Sigmoid colon (tissue), 4 donors: ENCODE measurements around the gene WIPF2.

ENCODE experiments used
- CTCF ChIP-seq, 4 experiments: fragments of 450-650 bp in 3 of 4; fragments of 200-600 bp in 1 of 4; IDR thresholded peaks; one replicate each; pipeline ENCODE4 v1.5.1; 2016 to 2019; ENCODE audit warnings: antibody characterized with exemption in 4 of 4, mild to moderate bottlenecking in 3 of 4, moderate library complexity in 2 of 4
- EP300 ChIP-seq, 4 donors: sonication (generic); formaldehyde crosslinking; IDR thresholded peaks; one replicate each; pipeline ENCODE4 v1.6.1; 2017; ENCODE audit warnings: antibody characterized with exemption in 4 of 4

GRCh38 chr17:40323391-40324381, 104.6 kb downstream of the WIPF2 start:
- no peak for TF ChIP-seq CTCF (IDR thresholded peaks at IDR 0.05)
- TF ChIP-seq EP300 (IDR thresholded peaks at IDR 0.05), result no peak
